Measurements from ENCODE around the gene ZFP69. TPM values are rescaled to one million over a fixed set of nuclear protein-coding genes. Genes with fewer than 3 reads are reported as not detected.

ZFP69 gene
- total RNA-seq, 1 experiment from 2014 or later = 0.15 TPM

GRCh38 chr1:40469327-40469726, 7.8 kb upstream of the ZFP69 start:
- no TSS peak for BruUV-seq (replicated peaks)
- Histone ChIP-seq H3F3A (ENCODE audit: low read length, unreplicated experiment) (no peaks in the 10 kb centered on the region), H2AFZ (ENCODE audit: low read length) (no peak overlapping the region), H3K9me3 (ENCODE audit: low read length) (peaks cover 50% of the 10 kb centered on the region), H3K79me2 (ENCODE audit: low read length) (no peaks in the 10 kb centered on the region), H3K27me3 (ENCODE audit: low read length) (no peaks in the 10 kb centered on the region), H4K20me1 (ENCODE audit: low read length) (no peaks in the 10 kb centered on the region), H3K9me2 (replicated peaks; ENCODE audit: low read length) (no peaks in the 10 kb centered on the region), H3K36me3 (ENCODE audit: low read depth, low read length) (peaks cover 29% of the 10 kb centered on the region; the same call in 1 of the 2 replicates), H3K4me2 (ENCODE audit: low read length) (no peak overlapping the region), H3K4me3 (ENCODE audit: low read length) (no peak overlapping the region), H3K9ac (ENCODE audit: low read length) (no peak overlapping the region), H3K4me1 (ENCODE audit: insufficient read depth, low read length) (no peaks in the 10 kb centered on the region), H3K27ac (ENCODE audit: low read length) (no peak overlapping the region)
- intact Hi-C loops (cut with micrococcal nuclease) = no loop called here
- CTCF ChIA-PET = no interaction called here
- ATAC-seq = no peak
- TF ChIP-seq EZH2phosphoT487 (IDR thresholded peaks at IDR 0.05; ENCODE audit: borderline replicate concordance, low read length) (no peak), EZH2 (IDR thresholded peaks at IDR 0.05; ENCODE audit: low read length, unreplicated experiment) (no peak), CTCF (conservative IDR thresholded peaks at IDR 0.05; ENCODE audit: low read depth, low read length) (no peak)
- POLR2A ChIA-PET (ENCODE audit: unreplicated experiment) = no interaction called here
- DNase-seq = no peak

- CTCF ChIA-PET = no interaction called here
- no peaks in the 10 kb centered on the region for H3K27me3 ChIP-seq (ENCODE audit: low read length)
- H3K27ac ChIP-seq (ENCODE audit: low read length) = no peak overlapping the region
- H3K36me3 ChIP-seq (ENCODE audit: low read depth, low read length) = no peaks in the 10 kb centered on the region; the same call in 1 of the 2 replicates
- DNase-seq = no peak
- H3K9me3 ChIP-seq (ENCODE audit: low read length) = peaks cover 33% of the 10 kb centered on the region
- H2AFZ ChIP-seq (ENCODE audit: low read length) = no peak overlapping the region
- no peak for TF ChIP-seq CTCF (conservative IDR thresholded peaks at IDR 0.05; ENCODE audit: low read depth, low read length)
- TF ChIP-seq EZH2phosphoT487 (IDR thresholded peaks at IDR 0.05; ENCODE audit: borderline replicate concordance, low read length) = no peak
- TF ChIP-seq EZH2 (IDR thresholded peaks at IDR 0.05; ENCODE audit: low read length, unreplicated experiment) = no peak
- no TSS peak for BruUV-seq (replicated peaks)
- no peaks in the 10 kb centered on the region for H3F3A ChIP-seq (ENCODE audit: low read length, unreplicated experiment)
- H3K9ac ChIP-seq (ENCODE audit: low read length) = no peak overlapping the region
- POLR2A ChIA-PET (ENCODE audit: unreplicated experiment) = no interaction called here
- no peak for ATAC-seq
- no peak overlapping the region for H3K4me3 ChIP-seq (ENCODE audit: low read length)
- no peaks in the 10 kb centered on the region for H3K79me2 ChIP-seq (ENCODE audit: low read length)
- H3K4me2 ChIP-seq (ENCODE audit: low read length) = no peak overlapping the region
- no peaks in the 10 kb centered on the region for H3K9me2 ChIP-seq (replicated peaks; ENCODE audit: low read length)
- H4K20me1 ChIP-seq (ENCODE audit: low read length) = no peaks in the 10 kb centered on the region
- H3K4me1 ChIP-seq (ENCODE audit: insufficient read depth, low read length) = no peaks in the 10 kb centered on the region
- intact Hi-C loops (cut with micrococcal nuclease) = no loop called here
Measured at GRCh38 chr1:40475268-40475667, 1.8 kb upstream of the ZFP69 start.

- ChIA-PET CTCF (no interaction called here), POLR2A (ENCODE audit: unreplicated experiment) (no interaction called here)
- Histone ChIP-seq H3K4me3 (ENCODE audit: low read length) (no peak overlapping the region), H4K20me1 (ENCODE audit: low read length) (no peaks in the 10 kb centered on the region), H3K9me2 (replicated peaks; ENCODE audit: low read length) (no peaks in the 10 kb centered on the region), H3K79me2 (ENCODE audit: low read length) (no peaks in the 10 kb centered on the region), H3K27me3 (ENCODE audit: low read length) (no peaks in the 10 kb centered on the region), H3K4me2 (ENCODE audit: low read length) (no peak overlapping the region), H3F3A (ENCODE audit: low read length, unreplicated experiment) (no peaks in the 10 kb centered on the region), H3K4me1 (ENCODE audit: insufficient read depth, low read length) (no peaks in the 10 kb centered on the region), H3K9me3 (ENCODE audit: low read length) (peaks cover 29% of the 10 kb centered on the region), H3K27ac (ENCODE audit: low read length) (no peak overlapping the region), H2AFZ (ENCODE audit: low read length) (no peak overlapping the region), H3K9ac (ENCODE audit: low read length) (no peak overlapping the region), H3K36me3 (ENCODE audit: low read depth, low read length) (no peaks in the 10 kb centered on the region; the same call in 1 of the 2 replicates)
- ATAC-seq (no peak), DNase-seq (no peak)
- BruUV-seq (replicated peaks) = no TSS peak
- intact Hi-C loops (cut with micrococcal nuclease) = no loop called here
- TF ChIP-seq CTCF (conservative IDR thresholded peaks at IDR 0.05; ENCODE audit: low read depth, low read length) (no peak), EZH2phosphoT487 (IDR thresholded peaks at IDR 0.05; ENCODE audit: borderline replicate concordance, low read length) (no peak), EZH2 (IDR thresholded peaks at IDR 0.05; ENCODE audit: low read length, unreplicated experiment) (no peak)
Measured at GRCh38 chr1:40477678-40478053, 576 bp downstream of the ZFP69 start.
